ENCODE results near the gene TENM4.

DNA sequence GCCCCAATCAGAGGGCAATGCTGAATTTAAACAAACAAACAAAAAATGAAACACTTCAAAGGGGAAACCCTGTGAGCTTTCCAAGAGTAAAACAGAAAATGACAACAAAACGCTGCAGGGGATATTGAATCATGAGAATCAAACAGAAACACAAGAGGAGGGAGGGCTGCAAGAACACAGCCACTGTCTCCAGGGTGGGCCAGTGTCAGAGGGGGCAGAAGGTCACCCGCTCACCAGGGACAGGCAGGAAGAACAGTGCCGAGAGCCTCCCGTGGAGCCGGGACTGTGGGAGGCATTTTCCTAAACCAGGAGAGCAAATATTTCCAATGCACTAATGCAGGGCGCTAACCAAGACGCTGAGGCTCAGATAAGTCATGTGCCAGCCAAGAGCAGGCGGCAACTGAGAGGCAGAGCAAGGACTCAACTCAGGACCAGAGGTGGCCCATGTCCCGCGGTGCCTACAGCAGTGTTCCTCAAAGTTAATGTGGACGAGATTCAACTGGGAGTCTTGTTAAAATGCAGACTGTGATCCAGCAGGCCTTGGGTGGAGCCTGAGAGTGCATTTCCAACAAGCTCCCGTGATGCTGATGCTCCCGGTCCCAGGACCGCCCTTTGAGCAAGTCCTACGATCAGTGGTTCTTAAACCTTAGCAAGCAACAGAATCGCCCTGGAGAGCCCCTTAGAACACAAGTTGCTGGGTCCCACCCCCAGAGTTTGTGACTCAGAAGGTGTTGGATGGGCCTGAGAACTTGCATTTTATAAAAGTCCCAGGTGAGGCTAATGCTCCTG is 197.2 kb downstream of the TENM4 start:
- TF ChIP-seq, protein P1, sequence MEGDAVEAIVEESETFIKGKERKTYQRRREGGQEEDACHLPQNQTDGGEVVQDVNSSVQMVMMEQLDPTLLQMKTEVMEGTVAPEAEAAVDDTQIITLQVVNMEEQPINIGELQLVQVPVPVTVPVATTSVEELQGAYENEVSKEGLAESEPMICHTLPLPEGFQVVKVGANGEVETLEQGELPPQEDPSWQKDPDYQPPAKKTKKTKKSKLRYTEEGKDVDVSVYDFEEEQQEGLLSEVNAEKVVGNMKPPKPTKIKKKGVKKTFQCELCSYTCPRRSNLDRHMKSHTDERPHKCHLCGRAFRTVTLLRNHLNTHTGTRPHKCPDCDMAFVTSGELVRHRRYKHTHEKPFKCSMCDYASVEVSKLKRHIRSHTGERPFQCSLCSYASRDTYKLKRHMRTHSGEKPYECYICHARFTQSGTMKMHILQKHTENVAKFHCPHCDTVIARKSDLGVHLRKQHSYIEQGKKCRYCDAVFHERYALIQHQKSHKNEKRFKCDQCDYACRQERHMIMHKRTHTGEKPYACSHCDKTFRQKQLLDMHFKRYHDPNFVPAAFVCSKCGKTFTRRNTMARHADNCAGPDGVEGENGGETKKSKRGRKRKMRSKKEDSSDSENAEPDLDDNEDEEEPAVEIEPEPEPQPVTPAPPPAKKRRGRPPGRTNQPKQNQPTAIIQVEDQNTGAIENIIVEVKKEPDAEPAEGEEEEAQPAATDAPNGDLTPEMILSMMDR (IDR thresholded peaks at IDR 0.05; ENCODE audit: borderline replicate concordance, extremely low read depth, low read length, poor library complexity, severe bottlenecking): no peak
- no peak for TF ChIP-seq EZH2 (IDR thresholded peaks at IDR 0.05; ENCODE audit: borderline replicate concordance, low read depth, low read length, severe bottlenecking)

Measured in DND-41 (cell line).